Bronchial epithelial cell (primary cell): ENCODE measurements around the gene VWA2. TPM values are rescaled to one million over a fixed set of nuclear protein-coding genes. Genes with fewer than 3 reads are reported as not detected.

Experiments used
- DNase-seq: peaks from one replicate; pipeline ENCODE4 v3.0.0-alpha.2; 2010; ENCODE audit warnings: low read depth
- FAIRE-seq: peaks from 2 replicates; lab custom pipeline; 2011; peaks lifted over from hg19 to GRCh38; lab: Jason Lieb, UNC
- H3K27me3 ChIP-seq: 2 replicates; pipeline ENCODE4 v1.5.1; 2011; ENCODE audit warnings: low read length; ENCODE audit not compliant: control insufficient read depth, insufficient read depth
- H3K36me3 ChIP-seq: 2 replicates; pipeline ENCODE4 v1.5.1; 2011; ENCODE audit warnings: low read length; ENCODE audit not compliant: control insufficient read depth, insufficient read depth
- H3K4me3 ChIP-seq: 2 replicates; pipeline ENCODE4 v1.5.1; 2011; ENCODE audit warnings: mild to moderate bottlenecking, low read depth, low read length, control low read depth
- total RNA-seq: library from RNA; depleted of rRNA; stranded (reverse); fragments of >200 nt; gene quantifications from 2 replicates; pipeline ENCODE4 v1.2.1, GENCODE V29; 2014
- TF ChIP-seq, protein P1 (sequence below): IDR thresholded peaks from 2 replicates; pipeline ENCODE4 v1.5.1; 2011; ENCODE audit warnings: mild to moderate bottlenecking, moderate library complexity, low read length, control low read depth, inconsistent platforms; ENCODE audit not compliant: insufficient read depth, severe bottlenecking

VWA2 gene
- total RNA-seq, 1 donor from 2014 or later, result 3.9 TPM

DNA sequence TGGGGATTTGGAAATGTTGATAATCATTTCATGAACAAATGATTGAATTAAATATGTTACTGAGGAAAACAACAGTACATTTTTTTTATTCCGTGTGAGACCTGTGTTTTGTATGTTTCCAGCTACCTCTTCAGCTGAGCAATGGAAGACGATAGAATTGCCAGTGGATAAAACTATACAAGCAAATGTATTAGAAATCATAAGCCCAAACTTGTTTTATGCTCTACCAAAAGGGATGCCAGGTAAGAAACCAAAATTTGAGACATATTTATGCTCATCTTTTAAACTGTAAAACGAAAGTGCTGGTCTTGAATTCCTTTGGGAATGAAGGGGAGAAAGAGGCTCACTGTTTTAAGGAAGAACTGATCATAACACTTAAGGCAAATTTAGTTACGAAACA is 17.8 kb upstream of the VWA2 start:
- no peak overlapping the region for H3K4me3 ChIP-seq
- no peaks in the 10 kb centered on the region for H3K27me3 ChIP-seq
- FAIRE-seq (no peak), DNase-seq (no peak)
- no peaks in the 10 kb centered on the region for H3K36me3 ChIP-seq
- TF ChIP-seq, protein P1, sequence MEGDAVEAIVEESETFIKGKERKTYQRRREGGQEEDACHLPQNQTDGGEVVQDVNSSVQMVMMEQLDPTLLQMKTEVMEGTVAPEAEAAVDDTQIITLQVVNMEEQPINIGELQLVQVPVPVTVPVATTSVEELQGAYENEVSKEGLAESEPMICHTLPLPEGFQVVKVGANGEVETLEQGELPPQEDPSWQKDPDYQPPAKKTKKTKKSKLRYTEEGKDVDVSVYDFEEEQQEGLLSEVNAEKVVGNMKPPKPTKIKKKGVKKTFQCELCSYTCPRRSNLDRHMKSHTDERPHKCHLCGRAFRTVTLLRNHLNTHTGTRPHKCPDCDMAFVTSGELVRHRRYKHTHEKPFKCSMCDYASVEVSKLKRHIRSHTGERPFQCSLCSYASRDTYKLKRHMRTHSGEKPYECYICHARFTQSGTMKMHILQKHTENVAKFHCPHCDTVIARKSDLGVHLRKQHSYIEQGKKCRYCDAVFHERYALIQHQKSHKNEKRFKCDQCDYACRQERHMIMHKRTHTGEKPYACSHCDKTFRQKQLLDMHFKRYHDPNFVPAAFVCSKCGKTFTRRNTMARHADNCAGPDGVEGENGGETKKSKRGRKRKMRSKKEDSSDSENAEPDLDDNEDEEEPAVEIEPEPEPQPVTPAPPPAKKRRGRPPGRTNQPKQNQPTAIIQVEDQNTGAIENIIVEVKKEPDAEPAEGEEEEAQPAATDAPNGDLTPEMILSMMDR, result no peak

GRCh38 chr10:114223066-114223465 is 16.0 kb upstream of the VWA2 start:
- no peaks in the 10 kb centered on the region for H3K27me3 ChIP-seq
- no peak for FAIRE-seq
- no peak overlapping the region for H3K4me3 ChIP-seq
- TF ChIP-seq, protein P1, result no peak
- DNase-seq, result no peak
- no peaks in the 10 kb centered on the region for H3K36me3 ChIP-seq

GRCh38 chr10:114228156-114228555 is 10.9 kb upstream of the VWA2 start:
- no peak for DNase-seq

GRCh38 chr10:114232561-114233176 is 6.4 kb upstream of the VWA2 start:
- no peaks in the 10 kb centered on the region for H3K36me3 ChIP-seq
- DNase-seq, result no peak
- H3K27me3 ChIP-seq, result no peaks in the 10 kb centered on the region
- no peak overlapping the region for H3K4me3 ChIP-seq
- no peak for FAIRE-seq
- TF ChIP-seq, protein P1, result no peak

More at GRCh38 chr10:114228156-114228555, 10.9 kb upstream of the VWA2 start:
- no peaks in the 10 kb centered on the region for H3K27me3 ChIP-seq
- no peak for FAIRE-seq
- TF ChIP-seq, protein P1, result no peak
- H3K4me3 ChIP-seq, result no peak overlapping the region
- no peaks in the 10 kb centered on the region for H3K36me3 ChIP-seq

GRCh38 chr10:114233482-114233881 is 5.6 kb upstream of the VWA2 start:
- Histone ChIP-seq H3K4me3 (no peak overlapping the region), H3K27me3 (no peaks in the 10 kb centered on the region), H3K36me3 (no peaks in the 10 kb centered on the region)
- no peak for FAIRE-seq
- no peak for DNase-seq
- TF ChIP-seq, protein P1, result no peak

DNA sequence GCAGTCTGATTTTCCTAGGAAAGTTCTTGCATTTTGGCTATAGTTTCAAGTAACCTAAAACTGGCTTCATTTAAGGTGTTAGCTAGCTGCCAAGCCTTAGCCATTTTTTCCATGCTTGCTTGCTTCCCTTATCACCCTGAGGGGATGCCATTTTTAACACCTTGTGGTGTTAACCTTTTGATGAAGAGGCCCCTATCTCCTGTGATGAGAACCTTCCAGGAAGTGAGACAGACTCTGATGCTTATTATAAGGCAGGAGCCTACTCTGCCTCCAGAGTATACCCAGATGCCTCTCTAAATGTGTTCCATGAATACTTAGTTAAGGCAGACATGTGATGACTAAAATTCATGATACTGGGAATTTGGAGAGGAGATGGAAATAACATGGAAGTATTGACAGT is 4.9 kb upstream of the VWA2 start:
- FAIRE-seq (no peak), DNase-seq (no peak)
- Histone ChIP-seq H3K27me3 (no peaks in the 10 kb centered on the region), H3K36me3 (no peaks in the 10 kb centered on the region), H3K4me3 (no peak overlapping the region)
- TF ChIP-seq, protein P1, result no peak
